Measurements from ENCODE around the gene B3GNT3. TPM values are rescaled to one million over a fixed set of nuclear protein-coding genes. Genes with fewer than 3 reads are reported as not detected.

The B3GNT3 gene
- total RNA-seq, 1 experiment from 2014 or later: 22.2 TPM

DNA sequence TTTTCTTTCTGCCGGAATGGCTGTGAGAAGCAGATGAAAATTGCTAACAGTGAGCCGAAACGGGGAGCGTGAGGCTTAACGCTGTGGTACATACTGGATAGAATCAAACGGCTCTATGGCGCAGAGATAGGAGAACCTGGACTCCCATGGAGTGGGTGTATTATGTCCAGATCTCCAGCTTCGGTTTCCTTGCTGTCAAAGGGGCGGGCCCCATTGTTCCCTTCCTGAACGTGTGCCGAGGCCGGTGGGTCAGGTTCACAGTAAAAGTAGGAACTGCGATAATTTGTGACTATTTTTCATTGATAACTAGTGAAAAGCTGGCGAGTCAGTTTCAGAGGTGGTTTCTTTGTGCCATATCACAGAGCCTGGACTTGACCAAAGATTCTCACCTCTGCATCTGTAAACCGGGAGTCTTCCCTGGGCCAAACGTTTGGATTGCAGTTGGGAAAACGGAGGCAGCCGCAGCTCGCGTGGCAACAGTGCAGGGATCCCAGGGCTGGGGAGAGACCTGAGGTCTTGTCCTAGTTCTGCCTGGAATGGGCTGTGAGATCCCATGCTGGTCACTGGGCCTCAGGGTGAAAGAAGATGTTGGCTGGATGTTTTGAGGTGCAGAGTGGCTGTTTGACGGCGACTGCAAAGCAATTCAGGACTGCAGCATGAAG, 65.5 kb downstream of the B3GNT3 start:
- Histone ChIP-seq H3K9me2 (ENCODE audit: insufficient read depth) (no peaks in the 10 kb centered on the region), H3K27me3 (ENCODE audit: insufficient read depth, low read length) (no peaks in the 10 kb centered on the region), H3K27ac (ENCODE audit: low read depth, low read length) (peak overlapping the region; percentile 84), H3K9me3 (ENCODE audit: control insufficient read depth in 1 of 2, insufficient read depth in 1 of 2, low read depth in 1 of 2, low read length in 2 of 2) (no peaks in the 10 kb centered on the region), H4K20me1 (ENCODE audit: insufficient read depth) (peaks cover 17% of the 10 kb centered on the region; the same call in 1 of the 2 replicates), H3K4me1 (ENCODE audit: control insufficient read depth in 1 of 2, insufficient read depth in 2 of 2, low read length in 2 of 2) (peaks cover 31 to 57% of the 10 kb centered on the region in 2 experiments), H3K4me2 (ENCODE audit: low read length) (peak overlapping the region; percentile 92), H3K4me3 (replicated peaks in 1 of 2; ENCODE audit: low read depth in 1 of 2, low read length in 2 of 2) (peak overlapping the region; percentile 82 to 93), H2AFZ (ENCODE audit: low read depth, low read length, poor library complexity, severe bottlenecking) (no peak overlapping the region), H3K9ac (ENCODE audit: low read length) (peak overlapping the region; percentile 100), H3K79me2 (ENCODE audit: insufficient read depth, low read length) (peaks cover 41% of the 10 kb centered on the region), H3K36me3 (ENCODE audit: control insufficient read depth in 1 of 2, insufficient read depth in 2 of 2, low read length in 2 of 2) (peaks cover 20 to 46% of the 10 kb centered on the region in 2 experiments)
- TSS peak; percentile 59 for BruUV-seq (replicated peaks)
- intact Hi-C loops (cut with micrococcal nuclease): no loop called here
- RAD21 ChIA-PET (ENCODE audit: low non-redundant PET in 1 of 2, low total read pairs in 2 of 2, uncharacterized antibody in 2 of 2, unreplicated experiment in 2 of 2): interaction anchor here in 1 of 2 experiments (1.5 kb wide), 1 partner anchor 72 kb away, joined by 15 read pairs; the partner anchor contains the start of gene CCDC124
- TF ChIP-seq ELF1 (IDR thresholded peaks at IDR 0.05; ENCODE audit: borderline replicate concordance, low read depth) (no peak), CEBPB (IDR thresholded peaks at IDR 0.05; ENCODE audit: low read depth) (no peak), EZH2phosphoT487 (IDR thresholded peaks at IDR 0.05; ENCODE audit: borderline replicate concordance) (no peak), RAD21 (IDR thresholded peaks at IDR 0.05; ENCODE audit: low read depth) (no peak), ZNF274 (IDR thresholded peaks at IDR 0.05; ENCODE audit: low read depth, low read length) (no peak), SP1 (IDR thresholded peaks at IDR 0.05; ENCODE audit: low read depth) (no peak), FOSL1 (IDR thresholded peaks at IDR 0.05; ENCODE audit: low read depth) (no peak), EGR1 (IDR thresholded peaks at IDR 0.05; ENCODE audit: low read depth) (no peak), ZFX (IDR thresholded peaks at IDR 0.05) (no peak), TCF7L2 (IDR thresholded peaks at IDR 0.05; ENCODE audit: borderline replicate concordance, extremely low read depth, insufficient read depth, insufficient read length) (no peak), JUND (IDR thresholded peaks at IDR 0.05) (no peak), SIN3A (IDR thresholded peaks at IDR 0.05; ENCODE audit: low read depth) (no peak), EZH2 (IDR thresholded peaks at IDR 0.05) (no peak)
- TF ChIP-seq, protein P1, sequence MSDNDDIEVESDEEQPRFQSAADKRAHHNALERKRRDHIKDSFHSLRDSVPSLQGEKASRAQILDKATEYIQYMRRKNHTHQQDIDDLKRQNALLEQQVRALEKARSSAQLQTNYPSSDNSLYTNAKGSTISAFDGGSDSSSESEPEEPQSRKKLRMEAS (IDR thresholded peaks at IDR 0.05): no peak
- TF ChIP-seq, protein P2, sequence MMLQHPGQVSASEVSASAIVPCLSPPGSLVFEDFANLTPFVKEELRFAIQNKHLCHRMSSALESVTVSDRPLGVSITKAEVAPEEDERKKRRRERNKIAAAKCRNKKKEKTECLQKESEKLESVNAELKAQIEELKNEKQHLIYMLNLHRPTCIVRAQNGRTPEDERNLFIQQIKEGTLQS (IDR thresholded peaks at IDR 0.05): no peak
- TF ChIP-seq, protein P3, sequence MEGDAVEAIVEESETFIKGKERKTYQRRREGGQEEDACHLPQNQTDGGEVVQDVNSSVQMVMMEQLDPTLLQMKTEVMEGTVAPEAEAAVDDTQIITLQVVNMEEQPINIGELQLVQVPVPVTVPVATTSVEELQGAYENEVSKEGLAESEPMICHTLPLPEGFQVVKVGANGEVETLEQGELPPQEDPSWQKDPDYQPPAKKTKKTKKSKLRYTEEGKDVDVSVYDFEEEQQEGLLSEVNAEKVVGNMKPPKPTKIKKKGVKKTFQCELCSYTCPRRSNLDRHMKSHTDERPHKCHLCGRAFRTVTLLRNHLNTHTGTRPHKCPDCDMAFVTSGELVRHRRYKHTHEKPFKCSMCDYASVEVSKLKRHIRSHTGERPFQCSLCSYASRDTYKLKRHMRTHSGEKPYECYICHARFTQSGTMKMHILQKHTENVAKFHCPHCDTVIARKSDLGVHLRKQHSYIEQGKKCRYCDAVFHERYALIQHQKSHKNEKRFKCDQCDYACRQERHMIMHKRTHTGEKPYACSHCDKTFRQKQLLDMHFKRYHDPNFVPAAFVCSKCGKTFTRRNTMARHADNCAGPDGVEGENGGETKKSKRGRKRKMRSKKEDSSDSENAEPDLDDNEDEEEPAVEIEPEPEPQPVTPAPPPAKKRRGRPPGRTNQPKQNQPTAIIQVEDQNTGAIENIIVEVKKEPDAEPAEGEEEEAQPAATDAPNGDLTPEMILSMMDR (IDR thresholded peaks at IDR 0.05 in 2 of 3, conservative IDR thresholded peaks at IDR 0.05 in 1 of 3; ENCODE audit: borderline replicate concordance in 1 of 3, insufficient read depth in 1 of 3, low read depth in 2 of 3, low read length in 2 of 3): no peak
- TF ChIP-seq, protein P4, sequence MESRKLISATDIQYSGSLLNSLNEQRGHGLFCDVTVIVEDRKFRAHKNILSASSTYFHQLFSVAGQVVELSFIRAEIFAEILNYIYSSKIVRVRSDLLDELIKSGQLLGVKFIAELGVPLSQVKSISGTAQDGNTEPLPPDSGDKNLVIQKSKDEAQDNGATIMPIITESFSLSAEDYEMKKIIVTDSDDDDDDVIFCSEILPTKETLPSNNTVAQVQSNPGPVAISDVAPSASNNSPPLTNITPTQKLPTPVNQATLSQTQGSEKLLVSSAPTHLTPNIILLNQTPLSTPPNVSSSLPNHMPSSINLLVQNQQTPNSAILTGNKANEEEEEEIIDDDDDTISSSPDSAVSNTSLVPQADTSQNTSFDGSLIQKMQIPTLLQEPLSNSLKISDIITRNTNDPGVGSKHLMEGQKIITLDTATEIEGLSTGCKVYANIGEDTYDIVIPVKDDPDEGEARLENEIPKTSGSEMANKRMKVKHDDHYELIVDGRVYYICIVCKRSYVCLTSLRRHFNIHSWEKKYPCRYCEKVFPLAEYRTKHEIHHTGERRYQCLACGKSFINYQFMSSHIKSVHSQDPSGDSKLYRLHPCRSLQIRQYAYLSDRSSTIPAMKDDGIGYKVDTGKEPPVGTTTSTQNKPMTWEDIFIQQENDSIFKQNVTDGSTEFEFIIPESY (IDR thresholded peaks at IDR 0.05; ENCODE audit: extremely low read depth, insufficient replicate concordance, low read length): no peak
- DNase-seq (ENCODE audit: low read depth, low spot score) (no peak), ATAC-seq (no peak)
- POLR2A ChIA-PET: interaction anchor here (1.0 to 2.2 kb wide), 5 partner anchors 10 to 281 kb away, joined by 3 to 61 read pairs (median 14); partner anchors contain the start of genes CCDC124 and SLC5A5
- CTCF ChIA-PET: interaction anchor here (2.2 kb wide), 1 partner anchor 137 kb away, joined by 14 read pairs; no protein-coding TSS in a partner anchor

Data from HCT116 (cell line).